NCI-H1105 (cell line): ENCODE measurements around the gene ARHGAP23.
"Not testable (repeated sequence)": the region's sequence is repeated elsewhere in the genome, so short reads cannot be mapped to it uniquely, and the experiment has no call there.

Source experiments
- DNase-seq: peaks from one replicate; lab custom pipeline; 2025; lab: John Stamatoyannopoulos, UW

The ARHGAP23 gene

DNA sequence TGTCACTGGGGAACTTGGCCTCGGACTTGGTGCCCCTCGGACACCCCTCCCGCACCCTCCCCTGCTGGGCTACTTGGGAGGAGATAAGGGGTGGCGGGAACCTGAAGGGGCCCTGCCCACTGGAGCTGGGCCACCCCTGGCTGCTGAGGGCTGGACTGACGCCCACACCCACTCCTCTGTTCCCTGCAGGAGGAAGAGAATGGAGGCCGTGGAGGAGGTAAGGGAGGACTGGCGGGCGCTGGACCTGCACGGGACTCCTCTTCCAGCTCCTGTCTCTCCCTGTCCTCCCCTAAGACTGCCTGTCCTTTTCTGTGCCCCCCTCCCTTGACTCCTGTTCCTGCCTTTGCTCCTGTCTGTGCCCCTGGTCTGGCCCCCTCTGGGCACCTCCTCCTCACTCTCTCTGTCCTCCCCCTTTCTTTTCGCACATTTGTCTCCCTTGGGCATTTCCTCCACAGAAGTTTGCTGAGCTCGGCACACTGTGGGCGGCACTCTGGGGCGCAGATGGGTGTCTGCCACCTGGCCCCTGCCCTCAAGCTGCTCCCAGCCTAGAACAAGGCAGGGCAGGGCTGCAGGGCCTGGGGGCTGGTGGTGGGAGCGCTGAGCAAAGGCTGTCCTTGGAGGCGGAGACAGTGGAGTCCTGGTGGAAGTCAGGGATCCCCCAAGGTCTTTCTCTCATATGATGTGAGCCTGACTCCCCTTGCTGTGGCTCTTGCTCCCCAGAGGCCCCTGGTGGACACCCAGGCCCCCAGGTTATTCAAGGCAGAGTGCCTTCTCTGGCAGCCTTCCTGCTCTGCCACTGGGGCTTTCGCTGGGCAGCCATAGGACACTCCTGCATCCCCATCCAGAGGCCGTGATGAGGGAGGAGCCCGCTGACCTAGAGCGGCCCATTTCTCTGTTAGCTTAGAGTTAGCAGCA lies 32.7 kb downstream of the ARHGAP23 start:
- DNase-seq, result no peak

DNA sequence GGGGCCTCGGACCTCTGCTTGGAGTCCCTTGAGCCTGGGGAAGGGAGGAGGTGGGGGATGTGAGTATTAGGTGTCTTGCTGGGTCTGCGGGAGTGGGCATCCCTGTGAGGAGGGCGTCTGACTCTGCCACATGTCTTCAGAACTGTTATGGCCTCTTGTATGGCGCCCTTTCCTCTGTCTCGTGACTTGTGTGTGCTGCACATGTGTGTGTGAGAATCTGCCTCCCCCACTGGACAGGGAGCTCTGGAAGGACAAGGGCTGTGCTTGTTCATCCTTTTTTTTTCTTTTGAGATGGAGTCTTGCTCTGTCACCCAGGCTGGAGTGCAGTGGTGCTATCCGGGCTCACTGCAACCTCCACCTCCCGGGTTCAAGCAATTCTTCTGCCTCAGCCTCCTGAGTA lies 33.4 kb downstream of the ARHGAP23 start:
- DNase-seq, result no peak

- no peak for DNase-seq
Measured at GRCh38 chr17:38463451-38463858, 35.2 kb downstream of the ARHGAP23 start.

GRCh38 chr17:38464251-38464722 lies 36.0 kb downstream of the ARHGAP23 start:
- DNase-seq, result no peak

DNA sequence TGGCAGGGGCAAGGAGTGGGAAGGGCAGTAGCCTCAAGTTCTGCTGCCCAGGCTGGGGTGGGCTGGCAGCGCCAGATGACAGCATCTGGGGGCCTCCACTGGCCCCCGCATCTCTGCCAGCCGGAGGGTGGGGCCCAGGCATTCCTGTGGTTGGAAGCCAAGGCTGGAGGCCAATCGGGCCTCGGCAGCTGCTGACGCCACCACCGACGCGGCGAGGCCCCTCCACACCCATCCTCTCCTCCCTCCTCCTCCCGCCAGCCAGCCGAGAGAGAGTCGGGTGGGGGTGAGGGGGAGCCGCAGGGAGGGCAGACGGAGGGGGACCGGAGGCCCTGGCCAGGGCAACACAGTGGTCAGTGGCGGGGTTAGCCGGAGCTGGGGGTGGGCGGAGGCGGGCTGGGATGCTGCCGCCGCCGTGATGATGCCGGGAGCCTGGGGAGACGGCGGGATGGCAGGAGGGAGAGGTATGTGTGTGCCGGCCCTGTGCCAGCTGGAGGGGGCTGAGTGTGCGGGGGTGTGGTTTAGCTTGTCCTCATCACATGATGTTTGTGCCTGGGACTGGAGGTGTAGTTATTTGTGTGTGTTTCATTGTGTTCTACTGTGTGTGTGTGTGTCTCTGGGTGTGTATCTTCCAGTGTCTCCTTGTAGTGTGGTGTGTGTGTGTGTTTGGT lies 36.6 kb downstream of the ARHGAP23 start:
- peak; percentile 54 for DNase-seq

GRCh38 chr17:38465391-38466345 lies 37.4 kb downstream of the ARHGAP23 start:
- DNase-seq, result no peak

DNA sequence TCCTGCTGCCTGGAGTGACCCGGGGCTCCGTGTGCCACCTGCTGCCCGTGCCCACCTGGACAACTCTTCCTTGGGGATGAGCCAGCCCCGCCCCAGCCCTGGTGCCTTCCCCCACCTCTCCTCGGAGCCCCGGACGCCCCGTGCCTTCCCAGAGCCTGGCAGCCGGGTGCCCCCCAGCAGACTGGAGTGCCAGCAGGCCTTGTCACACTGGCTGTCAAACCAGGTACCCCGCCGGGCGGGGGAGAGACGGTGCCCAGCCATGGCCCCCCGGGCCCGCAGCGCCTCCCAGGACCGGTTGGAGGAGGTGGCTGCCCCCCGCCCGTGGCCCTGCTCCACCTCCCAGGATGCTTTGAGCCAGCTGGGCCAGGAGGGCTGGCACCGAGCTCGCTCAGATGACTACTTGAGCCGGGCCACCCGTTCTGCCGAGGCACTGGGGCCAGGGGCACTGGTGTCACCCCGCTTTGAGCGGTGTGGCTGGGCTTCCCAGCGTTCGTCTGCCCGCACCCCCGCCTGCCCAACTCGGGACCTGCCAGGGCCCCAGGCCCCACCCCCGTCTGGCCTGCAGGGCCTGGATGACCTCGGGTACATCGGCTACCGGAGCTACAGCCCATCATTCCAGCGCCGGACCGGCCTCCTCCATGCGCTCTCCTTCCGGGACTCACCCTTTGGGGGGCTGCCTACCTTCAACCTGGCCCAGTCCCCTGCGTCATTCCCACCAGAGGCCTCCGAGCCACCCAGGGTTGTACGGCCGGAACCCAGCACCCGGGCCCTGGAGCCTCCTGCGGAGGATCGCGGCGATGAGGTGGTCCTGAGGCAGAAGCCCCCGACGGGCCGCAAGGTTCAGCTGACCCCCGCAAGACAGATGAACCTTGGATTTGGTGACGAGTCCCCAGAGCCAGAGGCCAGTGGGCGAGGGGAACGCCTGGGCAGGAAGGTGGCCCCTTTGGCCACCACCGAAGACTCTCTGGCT lies 38.4 kb downstream of the ARHGAP23 start:
- DNase-seq, result no peak

DNA sequence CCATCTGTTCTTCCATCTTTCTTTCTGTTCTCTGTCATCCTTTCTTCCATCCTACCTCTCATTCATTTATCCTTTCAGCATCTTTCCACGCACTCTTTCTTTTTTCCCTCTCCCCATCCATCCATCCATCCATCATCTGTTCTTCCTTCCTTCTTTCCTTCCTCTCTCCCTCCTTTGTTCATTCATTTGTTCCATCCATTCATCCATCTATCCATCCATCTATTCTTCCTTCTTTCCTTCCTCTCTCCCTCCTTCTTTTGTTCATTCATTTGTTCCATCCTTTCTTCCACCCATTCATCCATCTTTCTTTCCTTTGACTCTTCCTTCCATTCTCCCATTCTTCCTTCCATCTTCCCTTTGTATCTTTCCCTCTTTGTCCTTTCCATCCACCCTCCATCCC lies 39.2 kb downstream of the ARHGAP23 start:
- no peak for DNase-seq

DNA sequence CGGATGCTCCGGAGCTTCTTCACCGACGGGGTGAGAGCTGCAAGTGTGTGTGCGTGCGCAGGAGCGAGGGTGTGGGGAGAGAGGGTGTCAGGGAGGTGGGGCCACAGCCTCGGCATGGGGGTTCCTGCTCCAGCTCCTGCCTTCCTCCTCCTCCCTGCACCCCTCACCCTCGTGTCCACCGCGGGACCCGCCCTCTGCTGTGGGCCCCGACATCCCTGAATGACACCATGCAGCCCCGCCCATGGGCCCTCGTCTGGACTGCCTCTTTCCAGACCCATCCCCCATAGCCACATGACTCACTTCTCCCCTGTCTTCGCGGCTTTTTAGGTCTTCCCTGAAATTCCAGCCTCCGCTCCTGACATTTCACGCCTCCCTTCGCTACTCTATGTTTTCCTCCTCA lies 41.6 kb downstream of the ARHGAP23 start:
- no peak for DNase-seq

GRCh38 chr17:38471253-38471652 lies 43.0 kb downstream of the ARHGAP23 start:
- not testable (repeated sequence) for DNase-seq

DNA sequence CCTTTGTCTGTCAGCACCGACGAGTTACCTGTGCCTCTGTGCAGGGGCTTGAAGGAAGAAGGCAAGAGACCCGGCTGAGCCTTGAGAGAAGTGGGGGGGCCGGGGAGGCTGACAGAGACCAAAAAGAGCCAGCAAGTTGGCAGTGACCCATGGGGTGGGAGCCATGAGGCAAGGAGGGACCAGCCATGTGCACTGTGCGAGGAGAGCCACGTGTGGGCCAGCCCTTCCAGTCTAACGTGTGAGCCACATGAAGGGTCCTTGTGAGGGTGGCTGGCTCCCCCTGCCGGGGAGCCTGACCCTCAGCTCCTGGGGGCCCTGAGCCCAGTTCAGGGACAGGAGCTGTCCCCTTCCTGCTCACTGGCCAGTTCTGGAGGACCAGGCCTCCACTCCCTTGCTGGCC lies 46.4 kb downstream of the ARHGAP23 start:
- DNase-seq, result not testable (repeated sequence)

GRCh38 chr17:38476549-38476948 lies 48.3 kb downstream of the ARHGAP23 start:
- DNase-seq, result no peak

GRCh38 chr17:38477417-38477816 lies 49.2 kb downstream of the ARHGAP23 start:
- not testable (repeated sequence) for DNase-seq

DNA sequence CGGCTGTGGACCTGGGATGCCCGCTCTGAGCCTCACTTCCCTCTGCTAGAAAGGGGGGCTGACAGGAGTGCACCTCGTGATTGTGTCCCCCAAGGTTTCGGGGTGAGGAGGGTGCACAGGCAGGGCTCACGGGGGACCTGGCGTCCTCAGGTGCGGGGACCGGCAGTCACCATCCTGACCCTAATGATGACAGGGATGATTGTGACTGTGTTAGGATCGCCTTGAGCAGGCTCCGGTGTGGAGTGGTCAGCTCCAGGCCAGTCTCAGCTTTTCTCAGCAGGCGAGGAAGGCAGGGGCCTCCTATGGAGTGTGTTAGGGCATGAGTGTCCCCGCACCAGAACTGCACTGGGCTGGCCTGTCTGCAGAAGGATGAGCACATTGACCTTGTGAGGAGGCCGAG lies 49.7 kb downstream of the ARHGAP23 start:
- DNase-seq, result not testable (repeated sequence)

GRCh38 chr17:38478667-38479066 lies 50.4 kb downstream of the ARHGAP23 start:
- DNase-seq, result not testable (repeated sequence)

DNA sequence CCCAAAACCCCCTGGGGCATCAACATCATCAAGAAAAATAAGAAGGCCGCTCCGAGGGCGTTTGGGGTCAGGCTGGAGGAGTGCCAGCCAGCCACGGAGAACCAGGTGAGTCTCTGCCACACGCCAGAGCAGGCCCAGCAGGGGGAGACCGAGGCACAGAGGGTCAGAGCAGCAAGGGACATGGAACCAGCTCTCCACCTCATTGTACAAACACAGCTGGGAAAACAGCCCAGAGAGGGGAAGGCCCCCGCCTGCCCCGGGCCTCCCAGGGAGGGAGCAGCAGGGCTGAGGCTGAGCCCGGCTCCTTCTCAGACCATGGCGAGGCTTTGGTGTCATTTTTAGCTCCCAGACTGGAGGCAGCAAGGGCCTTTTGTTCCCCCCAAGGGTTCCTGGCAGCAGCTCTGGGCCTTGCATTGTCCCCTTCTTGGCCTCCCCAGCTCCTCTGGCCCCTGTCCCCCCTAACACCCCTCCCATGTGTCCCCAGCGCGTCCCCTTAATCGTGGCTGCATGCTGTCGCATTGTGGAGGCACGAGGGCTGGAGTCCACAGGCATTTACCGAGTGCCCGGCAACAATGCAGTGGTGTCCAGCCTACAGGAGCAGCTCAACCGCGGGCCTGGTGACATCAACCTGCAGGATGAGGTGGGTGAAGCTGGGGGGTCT lies 53.9 kb downstream of the ARHGAP23 start:
- DNase-seq, result not testable (repeated sequence)

DNA sequence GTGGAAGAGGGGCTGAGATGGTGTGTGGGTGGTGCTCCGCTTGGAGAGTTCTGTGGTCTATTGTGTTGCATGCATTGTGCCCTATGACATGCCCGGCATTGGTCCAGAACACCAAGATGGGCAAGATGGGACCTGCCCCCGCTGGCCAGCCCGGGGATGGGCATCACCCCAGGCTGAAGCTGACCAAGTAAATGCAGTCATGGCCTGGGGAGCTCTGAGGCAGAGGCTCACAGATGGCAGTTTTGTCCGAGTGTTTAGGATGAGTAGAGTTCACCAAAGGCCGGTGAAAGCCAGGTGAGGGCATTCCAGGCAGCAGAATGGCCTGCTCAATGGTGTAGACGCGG lies 54.4 kb downstream of the ARHGAP23 start:
- not testable (repeated sequence) for DNase-seq

GRCh38 chr17:38484242-38485145 lies 56.2 kb downstream of the ARHGAP23 start:
- peak; percentile 40 for DNase-seq

DNA sequence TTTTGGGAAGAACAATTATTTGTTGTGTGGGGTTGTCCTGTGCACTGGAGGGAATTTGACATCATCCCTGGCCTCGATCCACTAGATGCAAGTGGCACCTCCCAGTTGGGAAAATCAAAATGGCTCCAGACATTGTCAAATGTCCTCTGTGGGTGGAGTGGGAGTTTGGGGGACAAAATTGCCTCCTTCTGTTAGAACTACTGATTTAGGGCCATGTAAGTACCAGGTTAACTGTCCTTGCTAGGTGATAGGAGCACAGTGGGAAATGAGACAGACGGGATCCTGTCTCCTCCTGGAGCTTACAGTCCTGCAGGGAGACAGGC lies 56.8 kb downstream of the ARHGAP23 start:
- DNase-seq, result no peak
